T-helper 17 cell (primary cell): ENCODE data around the gene OR10A5. TPM values are rescaled to one million over a fixed set of nuclear protein-coding genes. Genes with fewer than 3 reads are reported as not detected.
"Not testable (repeated sequence)": the region's sequence is repeated elsewhere in the genome, so short reads cannot be mapped to it uniquely, and the experiment has no call there.

Experiments
- ATAC-seq: fragments of 150-1000 bp; cut with Tn5 transposase; 2 replicates; pipeline ENCODE4 v1.10.0; 2021; ENCODE audit warnings: mild to moderate bottlenecking, moderate library complexity
- DNase-seq, 3 donors: peaks; one replicate each; pipeline versions ENCODE4 v3.0.0 to v3.0.0-alpha.2; 2020 to 2021
- H3K9me3 ChIP-seq: one replicate; pipeline ENCODE4 v1.7.0; 2013; ENCODE audit warnings: low read length, mild to moderate bottlenecking; ENCODE audit not compliant: control insufficient read depth, poor library complexity, severe bottlenecking
- H3K27ac Mint-ChIP-seq: one replicate; pipeline ENCODE4 v1.8.0; 2022; ENCODE audit warnings: mild to moderate bottlenecking, moderate library complexity, mixed read lengths
- H3K27me3 Mint-ChIP-seq: one replicate; pipeline ENCODE4 v1.8.0; 2022; ENCODE audit warnings: mixed read lengths
- H3K36me3 Mint-ChIP-seq: one replicate; pipeline ENCODE4 v1.8.0; 2022; ENCODE audit warnings: low read depth, mixed read lengths
- H3K4me1 Mint-ChIP-seq: one replicate; pipeline ENCODE4 v1.8.0; 2022; ENCODE audit warnings: mild to moderate bottlenecking, mixed read lengths
- H3K4me3 Mint-ChIP-seq: one replicate; pipeline ENCODE4 v1.8.0; 2022; ENCODE audit warnings: mild to moderate bottlenecking, moderate library complexity, mixed read lengths
- total RNA-seq, 4 donors: library from RNA in 2 of 4; stranded (reverse) in 2 of 4; gene quantifications; one replicate each; pipeline ENCODE4 v1.2.3 and lab custom pipeline; 2022 to 2026

Gene OR10A5, protein sequence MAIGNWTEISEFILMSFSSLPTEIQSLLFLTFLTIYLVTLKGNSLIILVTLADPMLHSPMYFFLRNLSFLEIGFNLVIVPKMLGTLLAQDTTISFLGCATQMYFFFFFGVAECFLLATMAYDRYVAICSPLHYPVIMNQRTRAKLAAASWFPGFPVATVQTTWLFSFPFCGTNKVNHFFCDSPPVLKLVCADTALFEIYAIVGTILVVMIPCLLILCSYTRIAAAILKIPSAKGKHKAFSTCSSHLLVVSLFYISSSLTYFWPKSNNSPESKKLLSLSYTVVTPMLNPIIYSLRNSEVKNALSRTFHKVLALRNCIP
- not detected for total RNA-seq
- 0 reads per million in 2 donors for total RNA-seq (lab: John Stamatoyannopoulos, UW)

DNA sequence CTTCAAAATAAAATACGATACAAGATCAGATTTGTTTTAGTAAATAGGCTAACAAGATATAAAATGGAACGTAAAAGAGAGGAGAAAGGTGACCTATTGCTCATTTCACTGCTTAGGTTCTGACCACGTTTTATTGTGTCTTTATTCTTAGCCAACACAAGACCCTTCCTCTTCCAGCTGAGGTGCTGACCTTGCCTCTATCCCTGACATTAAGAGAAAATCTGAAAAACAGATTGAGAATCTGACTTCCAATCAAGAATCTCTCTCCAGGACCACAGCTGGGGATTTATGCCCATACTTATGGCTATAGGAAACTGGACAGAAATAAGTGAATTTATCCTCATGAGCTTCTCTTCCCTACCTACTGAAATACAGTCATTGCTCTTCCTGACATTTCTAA is at the start of gene OR10A5:
OR10A5 (plus strand) TSS at position 301 of the 400 bp plus-strand sequence; CDS start at position 301, 0 bp downstream.
- H3K27me3 Mint-ChIP-seq, result peaks cover 31% of the 10 kb centered on the region
- H3K27ac Mint-ChIP-seq, result no peak within 1 kb of the TSS
- peaks cover 2% of the 10 kb centered on the region for H3K36me3 Mint-ChIP-seq
- H3K4me3 Mint-ChIP-seq, result no peak within 1 kb of the TSS
- H3K9me3 ChIP-seq, result no peaks in the 10 kb centered on the region
- H3K4me1 Mint-ChIP-seq, result no peaks in the 10 kb centered on the region
- DNase-seq (no peak), ATAC-seq (no peak)

DNA sequence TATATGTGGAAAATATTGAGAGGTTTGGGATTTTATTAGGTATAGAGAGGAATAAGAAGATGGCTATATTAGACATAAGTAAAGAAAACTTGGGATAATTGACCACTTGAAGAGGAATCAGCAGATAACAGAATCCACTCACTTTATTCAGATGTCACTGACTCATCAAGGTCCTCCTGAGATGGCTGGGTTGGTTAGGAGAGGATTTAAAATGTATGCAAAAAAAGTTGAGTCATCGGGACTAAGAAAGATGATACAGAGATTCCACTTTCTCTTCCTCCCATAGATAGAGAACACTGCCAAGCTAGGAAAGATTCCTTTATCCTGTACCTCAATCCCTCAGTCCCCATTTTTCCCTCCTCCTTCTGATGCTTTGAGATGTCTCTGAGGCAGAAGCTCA is 46.1 kb upstream of the OR10A5 start, which contains the start of gene OR6A2:
OR6A2 (minus strand) TSS at position 288 of the 400 bp plus-strand sequence. CDS start 3,981 bp downstream, outside the sequence.
- H3K36me3 Mint-ChIP-seq, result peaks cover 2% of the 10 kb centered on the region
- H3K9me3 ChIP-seq, result peaks cover 9% of the 10 kb centered on the region
- no peaks in the 10 kb centered on the region for H3K4me1 Mint-ChIP-seq
- no peaks in the 10 kb centered on the region for H3K27me3 Mint-ChIP-seq
- no peak for ATAC-seq
- no peak within 1 kb of the TSS for H3K27ac Mint-ChIP-seq
- DNase-seq, result no peak
- no peak within 1 kb of the TSS for H3K4me3 Mint-ChIP-seq

DNA sequence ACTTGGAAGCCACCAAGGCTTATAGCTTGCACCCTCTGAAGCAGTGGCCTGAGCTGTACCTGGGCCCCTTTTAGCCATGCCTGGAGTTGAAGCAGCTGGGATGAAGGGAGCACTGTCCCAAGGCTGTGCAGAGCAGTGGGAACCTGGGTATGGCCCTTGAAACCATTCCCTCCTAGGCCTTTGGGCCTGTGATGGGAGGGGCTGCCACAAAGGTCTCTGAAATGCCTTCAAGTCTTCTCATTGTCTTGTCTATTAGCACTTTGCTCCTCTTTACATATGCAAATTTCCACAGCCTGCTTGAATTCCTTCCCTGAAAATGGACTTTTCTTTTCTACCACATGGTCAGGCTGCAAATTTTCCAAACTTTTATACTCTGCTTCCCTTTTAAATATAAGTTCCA is 44.4 kb upstream of the OR10A5 start:
- H3K4me3 Mint-ChIP-seq, H3K4me1 Mint-ChIP-seq, H3K27me3 Mint-ChIP-seq: not testable (repeated sequence)

DNA sequence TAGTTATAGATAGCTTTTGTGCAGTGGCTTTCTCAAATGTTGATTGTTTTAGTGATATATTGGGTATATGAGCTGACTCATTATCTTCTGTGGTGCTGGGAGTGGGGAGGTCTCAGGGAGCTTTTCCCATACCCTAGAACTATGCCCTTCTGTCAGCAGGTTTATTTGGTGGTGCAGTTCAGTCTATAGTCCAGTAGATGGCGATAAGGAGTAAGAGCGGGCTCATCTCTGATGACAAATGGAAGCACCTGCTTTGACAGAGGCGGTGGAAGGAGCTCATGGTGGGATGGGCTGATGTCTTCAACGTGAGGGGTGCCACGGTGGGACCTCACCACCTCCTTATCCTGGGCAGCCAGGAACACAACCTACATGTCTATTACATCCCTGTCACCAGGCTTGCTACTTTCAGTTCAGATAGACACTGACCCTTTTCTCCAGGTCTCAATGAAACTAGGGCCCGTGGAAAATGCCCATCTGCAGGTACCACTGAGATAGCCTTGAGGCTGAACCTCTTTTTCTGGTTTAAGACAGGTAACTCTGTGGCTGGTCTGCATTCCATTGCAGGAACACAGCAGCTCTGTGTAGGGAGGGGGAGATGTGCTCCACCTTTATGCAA is 33.0 kb upstream of the OR10A5 start:
- peaks cover 5% of the 10 kb centered on the region for H3K4me1 Mint-ChIP-seq
- no peaks in the 10 kb centered on the region for H3K36me3 Mint-ChIP-seq

More for the DNA sequence above, 44.4 kb upstream of the OR10A5 start:
- not testable (repeated sequence) for H3K27ac Mint-ChIP-seq, ATAC-seq, DNase-seq, H3K9me3 ChIP-seq, H3K36me3 Mint-ChIP-seq

DNA sequence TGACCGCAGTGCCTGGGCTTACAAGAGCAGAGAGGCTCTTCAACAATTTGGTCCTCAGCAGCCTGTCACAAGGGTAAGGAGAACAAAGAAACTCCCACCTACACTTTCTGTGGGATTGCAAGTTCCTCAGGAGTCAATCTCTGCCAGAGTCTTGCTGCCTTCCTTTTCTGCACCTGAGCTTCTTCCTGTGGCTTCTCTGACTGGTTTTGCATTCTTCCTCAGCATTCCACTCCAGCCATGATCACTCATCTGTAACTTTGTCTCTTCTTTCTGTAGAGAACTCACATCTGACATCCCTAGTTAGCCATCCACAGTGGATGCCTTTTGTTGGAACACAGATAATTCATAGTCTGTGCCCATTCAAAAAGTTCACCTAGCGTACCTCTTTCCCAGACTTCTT is 31.8 kb upstream of the OR10A5 start:
- ATAC-seq, result no peak
- no peaks in the 10 kb centered on the region for H3K9me3 ChIP-seq
- peaks cover 56% of the 10 kb centered on the region for H3K27me3 Mint-ChIP-seq
- no peaks in the 10 kb centered on the region for H3K36me3 Mint-ChIP-seq
- no peak overlapping the region for H3K4me3 Mint-ChIP-seq
- DNase-seq, result no peak
- peaks cover 5% of the 10 kb centered on the region for H3K4me1 Mint-ChIP-seq
- no peak overlapping the region for H3K27ac Mint-ChIP-seq

More for the DNA sequence above, 33.0 kb upstream of the OR10A5 start:
- ATAC-seq (peak; percentile 94), DNase-seq (peak in 1 of 3 donors; percentile 18)
- Mint-ChIP-seq H3K27ac (no peak overlapping the region), H3K4me3 (no peak overlapping the region), H3K27me3 (peaks cover 62% of the 10 kb centered on the region)
- no peaks in the 10 kb centered on the region for H3K9me3 ChIP-seq

DNA sequence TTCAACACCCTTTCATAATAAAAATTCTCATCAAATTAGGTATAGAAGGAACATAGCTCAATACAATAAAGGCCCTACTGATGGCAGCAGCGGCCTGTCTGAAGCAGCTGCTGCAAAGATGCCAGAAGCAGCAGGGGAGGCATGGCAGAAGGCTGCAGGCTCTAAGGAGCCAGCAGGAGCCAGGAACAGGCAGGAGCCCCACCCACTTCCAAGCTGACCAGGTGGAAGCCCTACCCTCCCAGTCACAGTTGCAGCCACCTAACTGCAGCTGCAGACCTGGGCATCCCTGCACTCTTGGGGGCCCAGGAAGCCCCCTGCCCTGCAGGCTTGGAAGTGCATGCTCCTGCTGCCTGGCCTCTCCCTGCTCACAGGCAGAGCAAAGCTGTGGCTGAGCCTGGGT is 27.8 kb upstream of the OR10A5 start:
- DNase-seq, result no peak
- no peak overlapping the region for H3K4me3 Mint-ChIP-seq
- H3K27me3 Mint-ChIP-seq, result peaks cover 44% of the 10 kb centered on the region
- H3K36me3 Mint-ChIP-seq, result no peaks in the 10 kb centered on the region
- H3K4me1 Mint-ChIP-seq, result peaks cover 2% of the 10 kb centered on the region
- H3K27ac Mint-ChIP-seq, result no peak overlapping the region
- H3K9me3 ChIP-seq, result no peaks in the 10 kb centered on the region
- no peak for ATAC-seq

DNA sequence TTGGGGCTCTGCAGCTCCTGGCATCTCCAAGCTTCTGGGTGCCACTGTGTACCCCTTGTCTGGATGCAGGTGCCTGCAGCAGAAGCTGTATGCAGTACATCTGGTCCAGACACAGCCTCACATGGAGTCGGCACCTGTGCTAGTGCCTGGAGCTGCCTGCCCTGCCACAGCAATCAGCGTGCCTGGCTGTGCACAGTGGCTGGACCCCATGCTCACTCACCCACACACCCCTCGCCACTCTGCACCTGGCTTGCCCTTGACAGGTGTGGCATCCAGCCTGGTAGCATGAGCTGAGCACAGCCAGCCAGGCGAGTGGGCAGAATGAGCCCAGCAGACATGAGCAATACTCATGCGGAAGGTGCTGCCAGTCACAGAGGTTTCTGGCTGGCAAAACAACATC is 26.5 kb upstream of the OR10A5 start:
- Mint-ChIP-seq H3K27ac (no peak overlapping the region), H3K36me3 (no peaks in the 10 kb centered on the region), H3K4me3 (no peak overlapping the region), H3K27me3 (peaks cover 43% of the 10 kb centered on the region), H3K4me1 (no peaks in the 10 kb centered on the region)
- no peaks in the 10 kb centered on the region for H3K9me3 ChIP-seq
- DNase-seq (no peak), ATAC-seq (no peak)

DNA sequence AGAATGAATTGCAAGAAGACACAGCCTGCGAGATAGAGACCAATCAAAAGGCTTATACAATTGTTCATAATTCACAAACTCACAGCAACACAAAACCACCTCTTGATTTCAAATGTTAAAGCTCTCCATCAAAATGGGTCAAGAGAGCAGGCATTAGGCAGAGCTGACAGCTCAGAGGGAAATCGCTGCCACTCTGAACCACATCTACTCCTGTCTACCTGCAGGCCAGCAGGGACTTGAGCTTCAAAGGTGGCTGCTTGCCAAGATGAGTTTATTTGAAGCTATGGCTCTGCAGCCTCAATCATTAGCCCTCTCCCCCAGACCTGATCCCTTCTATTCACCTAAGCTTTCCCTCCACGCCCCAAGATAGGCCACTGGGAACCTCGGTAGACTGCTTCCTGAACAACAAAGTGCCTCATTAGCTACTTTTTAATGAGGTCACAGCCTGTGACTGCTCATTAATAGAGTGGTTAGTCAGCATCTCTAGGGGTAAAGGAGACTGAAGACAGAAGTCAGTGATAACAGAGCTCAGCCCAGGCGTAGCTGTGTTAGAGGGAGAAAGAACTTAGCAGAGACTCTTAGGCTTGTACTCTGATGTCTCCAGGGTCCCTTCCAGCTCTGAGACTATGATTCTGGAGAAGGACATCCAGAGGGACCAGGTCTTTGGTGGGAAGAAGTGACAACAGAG is 21.2 kb upstream of the OR10A5 start:
- H3K36me3 Mint-ChIP-seq, result peaks cover 2% of the 10 kb centered on the region
- peaks cover 43% of the 10 kb centered on the region for H3K27me3 Mint-ChIP-seq
- DNase-seq, result no peak
- H3K4me1 Mint-ChIP-seq, result no peaks in the 10 kb centered on the region
- no peaks in the 10 kb centered on the region for H3K9me3 ChIP-seq
- H3K4me3 Mint-ChIP-seq, result no peak overlapping the region
- no peak for ATAC-seq
- H3K27ac Mint-ChIP-seq, result no peak overlapping the region

DNA sequence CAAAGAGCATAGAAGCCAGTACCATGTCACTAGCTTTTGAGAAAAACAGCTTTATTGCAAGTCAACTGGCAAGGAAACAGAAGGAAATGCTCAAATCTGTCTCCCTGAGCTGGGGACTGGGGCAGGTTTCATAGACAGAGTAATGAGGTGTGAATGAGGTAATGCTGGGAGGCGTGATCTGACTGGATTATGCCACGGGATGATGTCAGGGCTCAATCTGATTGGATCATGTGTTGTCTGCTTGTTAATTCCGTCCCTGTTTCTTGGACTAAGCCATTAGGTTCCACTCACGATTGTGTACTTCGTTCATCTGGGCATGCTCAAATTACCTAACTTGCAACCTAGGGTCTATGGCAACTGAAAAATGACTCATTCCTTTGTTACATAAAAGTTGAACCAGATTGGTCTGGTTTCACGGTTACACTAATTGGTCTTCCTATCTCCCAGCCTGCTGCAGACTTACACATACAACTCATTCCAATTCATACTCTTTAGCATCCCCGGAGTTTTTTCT is 20.2 kb upstream of the OR10A5 start:
- no peaks in the 10 kb centered on the region for H3K4me1 Mint-ChIP-seq
- DNase-seq, result no peak
- peaks cover 2% of the 10 kb centered on the region for H3K36me3 Mint-ChIP-seq
- no peak overlapping the region for H3K27ac Mint-ChIP-seq
- no peak for ATAC-seq
- H3K4me3 Mint-ChIP-seq, result no peak overlapping the region
- no peaks in the 10 kb centered on the region for H3K9me3 ChIP-seq
- H3K27me3 Mint-ChIP-seq, result peaks cover 42% of the 10 kb centered on the region

DNA sequence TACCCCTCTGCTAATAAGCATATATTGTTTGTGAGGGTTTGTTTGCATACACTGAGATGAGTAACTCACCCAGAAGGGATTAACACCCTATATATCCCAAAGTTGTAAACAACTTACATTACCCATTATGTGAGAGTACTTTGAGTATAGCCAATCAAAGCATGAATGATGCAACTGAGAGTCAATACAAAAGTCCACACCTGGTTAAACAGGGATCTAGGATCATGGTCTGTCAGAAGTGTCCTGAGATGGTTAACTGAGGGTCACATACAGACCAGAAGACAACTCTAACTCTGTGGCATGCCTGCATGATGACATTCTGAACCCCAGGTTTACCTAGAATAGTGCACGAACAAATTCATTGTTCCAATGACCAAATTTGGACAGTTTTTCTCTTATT is 17.4 kb upstream of the OR10A5 start:
- H3K4me3 Mint-ChIP-seq, result no peak overlapping the region

DNA sequence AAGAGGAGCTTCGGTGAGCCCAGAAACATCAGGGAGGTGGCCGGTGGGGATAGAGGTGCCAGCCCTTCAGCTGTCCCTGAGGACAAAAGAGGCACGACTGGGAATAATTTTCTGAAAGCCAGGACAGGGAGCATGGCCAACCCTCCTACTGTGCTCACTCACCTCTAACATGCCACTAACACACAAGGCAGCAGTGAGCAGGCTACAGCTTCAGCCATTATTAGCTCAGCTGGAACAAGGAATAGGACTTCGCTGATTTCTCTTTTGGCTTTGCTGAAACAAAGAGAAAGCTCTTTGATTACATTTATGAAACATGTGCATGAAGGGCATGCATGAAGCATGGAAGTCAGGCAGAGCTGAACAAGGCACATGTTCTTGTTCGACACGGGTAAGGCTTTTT is 12.1 kb upstream of the OR10A5 start:
- no peak for ATAC-seq
- no peaks in the 10 kb centered on the region for H3K9me3 ChIP-seq
- H3K4me1 Mint-ChIP-seq, result peaks cover 3% of the 10 kb centered on the region
- no peak overlapping the region for H3K4me3 Mint-ChIP-seq
- no peak for DNase-seq
- peaks cover 14% of the 10 kb centered on the region for H3K27me3 Mint-ChIP-seq
- H3K27ac Mint-ChIP-seq, result no peak overlapping the region
- no peaks in the 10 kb centered on the region for H3K36me3 Mint-ChIP-seq

More for the DNA sequence above, 17.4 kb upstream of the OR10A5 start:
- no peak for DNase-seq
- peaks cover 2% of the 10 kb centered on the region for H3K36me3 Mint-ChIP-seq
- H3K4me1 Mint-ChIP-seq, result peaks cover 2% of the 10 kb centered on the region
- no peak for ATAC-seq
- no peak overlapping the region for H3K27ac Mint-ChIP-seq
- H3K9me3 ChIP-seq, result no peaks in the 10 kb centered on the region
- H3K27me3 Mint-ChIP-seq, result peaks cover 40% of the 10 kb centered on the region

DNA sequence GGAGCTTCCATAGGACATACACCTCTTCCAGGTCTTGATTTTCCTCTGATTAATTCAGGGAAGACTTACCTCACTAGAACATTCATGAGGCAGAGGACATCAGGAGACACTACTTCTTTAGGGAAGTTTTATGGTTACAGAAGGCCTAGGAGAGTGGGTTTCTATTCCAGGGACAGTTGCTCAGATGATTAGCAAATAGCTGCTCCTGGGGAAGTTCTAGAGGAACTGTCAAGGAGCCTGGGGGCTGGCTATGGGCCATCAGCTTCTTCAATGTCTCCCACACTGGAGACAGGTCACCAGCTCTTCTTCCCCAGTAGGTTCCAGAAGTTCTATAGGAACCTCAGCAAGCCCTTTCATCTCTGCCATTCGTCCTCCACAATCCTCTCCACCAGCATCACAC is 11.5 kb upstream of the OR10A5 start:
- ATAC-seq (no peak), DNase-seq (no peak)
- Mint-ChIP-seq H3K4me1 (peaks cover 3% of the 10 kb centered on the region), H3K27ac (no peak overlapping the region), H3K4me3 (no peak overlapping the region), H3K27me3 (peaks cover 8% of the 10 kb centered on the region), H3K36me3 (no peaks in the 10 kb centered on the region)
- no peaks in the 10 kb centered on the region for H3K9me3 ChIP-seq

DNA sequence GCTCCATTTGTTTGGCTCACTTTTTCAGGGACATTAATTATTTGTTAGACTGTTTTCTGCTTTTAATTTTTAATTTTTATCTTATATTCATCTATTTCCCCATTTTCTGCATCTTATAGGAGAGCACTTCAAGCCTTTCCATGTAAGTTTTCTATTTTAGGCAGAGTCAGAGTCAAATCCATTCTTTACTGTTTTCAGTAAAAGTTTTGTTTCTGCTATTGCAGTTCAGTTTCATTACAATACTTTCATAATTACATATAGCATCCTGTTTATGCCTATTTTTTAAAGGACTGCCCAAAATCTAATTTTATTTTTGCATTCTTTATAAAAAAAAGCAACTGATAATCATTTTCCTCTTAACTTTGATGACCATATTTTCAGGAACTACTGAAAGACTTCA is 3.8 kb upstream of the OR10A5 start:
- no peak overlapping the region for H3K4me3 Mint-ChIP-seq
- peaks cover 2% of the 10 kb centered on the region for H3K36me3 Mint-ChIP-seq

More for the DNA sequence above, 3.8 kb upstream of the OR10A5 start:
- H3K27ac Mint-ChIP-seq, result no peak overlapping the region
- ATAC-seq, result no peak
- no peak for DNase-seq
- no peaks in the 10 kb centered on the region for H3K4me1 Mint-ChIP-seq
- peaks cover 28% of the 10 kb centered on the region for H3K27me3 Mint-ChIP-seq
- H3K9me3 ChIP-seq, result no peaks in the 10 kb centered on the region
